GM18502 (cell line): Measurements from ENCODE around the gene POLR3A.

Experiments
- ATAC-seq: cut with Tn5 transposase; IDR thresholded peaks from one replicate; pipeline ENCODE4 v1.9.1; 2021; ENCODE audit warnings: mild to moderate bottlenecking; ENCODE audit not compliant: unreplicated experiment, poor library complexity

Gene POLR3A

GRCh38 chr10:77922566-77923179 is 106.6 kb downstream of the POLR3A start:
- no peak for ATAC-seq

DNA sequence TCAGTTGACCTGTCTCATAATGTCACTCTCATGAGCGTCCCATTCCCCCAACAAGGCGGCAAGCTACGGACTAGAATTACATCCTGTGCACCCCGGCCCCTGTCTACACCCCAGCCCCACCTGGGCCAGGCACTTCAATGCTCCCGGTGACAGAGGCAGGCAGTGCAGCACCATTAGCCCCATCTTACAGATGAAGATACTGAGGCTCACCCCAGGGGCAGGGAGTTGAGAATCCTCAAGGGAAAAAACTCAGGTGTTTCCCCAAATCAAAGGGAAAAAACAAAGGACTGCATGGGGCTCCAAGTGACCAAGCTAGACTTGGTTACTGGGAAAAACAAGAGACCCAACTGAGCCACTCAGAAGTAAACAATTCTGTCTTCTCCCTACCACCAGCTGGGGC is 107.3 kb downstream of the POLR3A start:
- ATAC-seq: no peak

DNA sequence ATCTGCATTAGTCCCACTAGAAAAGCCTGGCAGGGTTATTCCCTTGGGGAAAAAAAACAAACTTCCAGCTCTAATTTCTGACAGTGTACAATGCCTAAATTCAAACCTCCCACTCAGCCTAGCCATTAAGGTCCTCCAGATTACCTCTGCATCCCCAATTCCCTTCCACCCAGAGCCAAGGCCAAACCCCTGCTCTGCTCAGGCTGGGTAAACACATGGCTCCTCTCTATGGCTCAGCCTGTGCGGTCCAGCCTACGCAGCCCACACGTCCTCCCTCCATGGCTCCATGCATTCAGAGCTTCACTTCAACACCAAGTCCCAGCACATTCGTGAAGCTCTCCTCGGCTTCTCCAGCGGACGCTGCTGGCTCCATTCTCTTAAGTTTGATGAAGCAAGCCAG is 107.9 kb downstream of the POLR3A start:
- no peak for ATAC-seq

DNA sequence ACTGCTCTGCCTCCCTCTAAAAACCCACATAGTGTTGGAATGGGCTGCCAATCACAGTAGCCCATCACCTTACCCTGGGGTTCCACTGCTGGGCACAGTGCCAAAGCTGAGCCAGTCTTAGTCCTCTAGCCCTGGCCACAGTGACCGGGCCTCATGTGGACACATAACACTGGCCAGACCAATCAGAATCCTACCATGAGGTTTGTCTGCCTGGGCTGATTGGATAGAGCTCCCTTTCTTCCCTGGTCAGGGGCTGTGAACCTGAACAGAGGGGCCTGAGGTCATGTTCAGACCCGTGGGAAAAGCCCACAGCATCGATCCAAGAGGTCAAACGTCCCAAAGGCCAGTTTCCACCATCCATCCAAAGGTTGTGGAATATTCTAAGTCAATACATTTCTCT is 108.8 kb downstream of the POLR3A start:
- ATAC-seq: no peak

DNA sequence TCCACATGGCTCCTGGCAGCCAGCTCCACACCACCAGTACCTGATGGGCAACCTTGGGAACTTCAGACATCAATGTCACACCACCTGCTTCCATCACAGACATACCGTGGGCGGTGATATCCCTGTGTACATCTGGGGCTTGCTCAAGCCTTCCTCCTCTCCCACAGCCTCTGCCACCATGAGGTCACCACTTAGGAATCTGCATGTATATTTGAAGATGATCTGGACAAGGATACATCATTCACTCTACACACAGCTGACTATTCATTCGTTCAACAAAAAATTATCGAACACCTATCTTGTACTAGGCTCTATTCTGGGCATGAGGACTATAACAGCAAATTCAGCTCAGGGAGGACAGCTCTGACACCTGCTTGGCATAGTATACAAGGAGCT is 109.6 kb downstream of the POLR3A start:
- ATAC-seq: no peak
